Activated T-helper 1 cell treated with Interleukin-2 at 50 U/mL for 16 hours (primary cell): ENCODE results near the gene MLST8.

Source experiments
- DNase-seq: peaks from one replicate; pipeline ENCODE4 v3.0.0-alpha.2; 2020; ENCODE audit warnings: low read depth

Gene MLST8

GRCh38 chr16:2173916-2174315 is 31.3 kb upstream of the MLST8 start:
- no peak for DNase-seq

GRCh38 chr16:2174396-2175131 is 30.7 kb upstream of the MLST8 start:
- DNase-seq = no peak

GRCh38 chr16:2175454-2175853 is 29.8 kb upstream of the MLST8 start:
- DNase-seq = no peak

- no peak for DNase-seq
Observed at GRCh38 chr16:2176047-2176446, 29.2 kb upstream of the MLST8 start.

- DNase-seq = no peak
Observed at GRCh38 chr16:2177101-2177500, 28.2 kb upstream of the MLST8 start.

- no peak for DNase-seq
Observed at GRCh38 chr16:2177561-2177960, 27.7 kb upstream of the MLST8 start.

GRCh38 chr16:2178321-2179106 is 26.7 kb upstream of the MLST8 start:
- DNase-seq = peak; percentile 24

- DNase-seq = no peak
Observed at GRCh38 chr16:2179107-2179501, 26.1 kb upstream of the MLST8 start.

GRCh38 chr16:2179576-2179975 is 25.7 kb upstream of the MLST8 start:
- no peak for DNase-seq

GRCh38 chr16:2180461-2180860 is 24.8 kb upstream of the MLST8 start:
- no peak for DNase-seq

GRCh38 chr16:2180962-2181923 is 24.0 kb upstream of the MLST8 start:
- DNase-seq = no peak

- no peak for DNase-seq
Observed at GRCh38 chr16:2181952-2182351, 23.3 kb upstream of the MLST8 start.

- no peak for DNase-seq
Observed at GRCh38 chr16:2183671-2184070, 21.6 kb upstream of the MLST8 start.

- no peak for DNase-seq
Observed at GRCh38 chr16:2184346-2184745, 20.9 kb upstream of the MLST8 start.

- no peak for DNase-seq
Observed at GRCh38 chr16:2184962-2185361, 20.3 kb upstream of the MLST8 start.

- DNase-seq = no peak
Observed at GRCh38 chr16:2186064-2186463, 19.2 kb upstream of the MLST8 start.

GRCh38 chr16:2186505-2186904 is 18.7 kb upstream of the MLST8 start:
- no peak for DNase-seq

GRCh38 chr16:2187212-2187611 is 18.0 kb upstream of the MLST8 start:
- no peak for DNase-seq

- no peak for DNase-seq
Observed at GRCh38 chr16:2188395-2188794, 16.9 kb upstream of the MLST8 start.

GRCh38 chr16:2189252-2189893 is 15.9 kb upstream of the MLST8 start:
- no peak for DNase-seq

- no peak for DNase-seq
Observed at GRCh38 chr16:2190002-2190658, 15.1 kb upstream of the MLST8 start.
